HG03045 (cell line): ENCODE data around the gene CUL4A.
A peak's percentile ranks its signal among the peaks of the same experiment; 100 is the strongest.

ENCODE experiments used
- ATAC-seq: cut with Tn5 transposase; IDR thresholded peaks from one replicate; pipeline ENCODE4 v1.9.1; 2021; ENCODE audit warnings: mild to moderate bottlenecking, moderate library complexity; ENCODE audit not compliant: unreplicated experiment

CUL4A gene

DNA sequence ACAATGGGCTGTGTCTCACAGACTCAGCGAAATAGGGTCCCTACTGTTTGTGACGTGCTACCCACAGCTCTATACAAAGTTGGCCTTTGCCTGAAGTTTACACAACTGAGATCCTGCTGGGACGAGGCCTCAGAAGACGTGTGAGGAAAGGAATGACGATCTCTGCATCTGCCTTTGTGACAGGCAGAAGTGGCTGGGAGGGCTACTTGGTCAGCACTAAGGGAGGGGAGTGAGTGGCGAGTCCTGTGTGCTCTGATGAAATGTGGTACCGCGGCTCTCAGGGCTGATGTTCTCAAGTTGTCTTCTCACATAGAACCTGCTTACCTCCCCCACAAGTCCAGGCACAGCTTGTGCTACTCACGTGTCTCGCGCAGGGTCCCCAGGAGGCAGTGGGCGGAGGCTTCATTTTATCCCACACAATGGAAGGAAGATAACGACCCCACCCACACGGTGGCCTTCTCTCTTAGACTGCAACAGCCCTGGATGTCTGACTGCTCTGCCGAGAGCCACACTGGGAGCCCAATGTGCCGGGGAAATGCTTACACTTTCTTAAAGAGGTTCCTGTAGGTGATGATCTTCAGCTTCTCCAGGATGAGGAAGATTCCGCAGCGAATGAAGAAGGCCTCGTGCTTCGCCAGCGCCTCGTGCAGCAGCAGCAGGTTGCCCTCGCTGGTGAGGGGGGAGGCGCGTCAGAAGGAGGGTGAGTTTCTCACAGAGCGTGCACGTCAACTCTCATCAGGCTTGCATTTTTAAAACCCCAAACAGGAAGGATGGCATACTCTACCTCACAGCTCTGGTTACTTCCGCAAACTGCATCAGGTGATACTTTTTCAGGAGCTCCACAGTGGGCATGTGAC, 29.8 kb upstream of the CUL4A start:
- ATAC-seq = no peak

DNA sequence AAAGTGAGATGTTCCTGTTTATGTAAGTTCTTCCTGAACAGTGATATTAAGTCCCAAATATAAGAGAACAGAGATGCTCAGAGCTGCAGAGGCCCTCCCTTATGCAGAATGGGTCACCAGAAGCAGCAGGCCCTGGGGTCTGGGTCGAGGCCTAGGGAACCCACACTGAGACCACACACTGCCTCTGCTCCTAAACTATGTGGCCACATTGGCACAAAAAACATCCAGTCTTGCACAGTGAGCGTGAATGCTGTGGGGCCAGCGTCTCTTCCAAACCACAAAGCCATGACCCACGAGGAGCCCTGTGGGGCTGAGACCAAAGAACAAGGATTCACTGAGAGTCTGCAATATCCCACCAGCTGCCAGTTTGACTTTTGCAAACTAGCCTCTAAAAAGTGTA, 27.4 kb upstream of the CUL4A start:
- no peak for ATAC-seq

DNA sequence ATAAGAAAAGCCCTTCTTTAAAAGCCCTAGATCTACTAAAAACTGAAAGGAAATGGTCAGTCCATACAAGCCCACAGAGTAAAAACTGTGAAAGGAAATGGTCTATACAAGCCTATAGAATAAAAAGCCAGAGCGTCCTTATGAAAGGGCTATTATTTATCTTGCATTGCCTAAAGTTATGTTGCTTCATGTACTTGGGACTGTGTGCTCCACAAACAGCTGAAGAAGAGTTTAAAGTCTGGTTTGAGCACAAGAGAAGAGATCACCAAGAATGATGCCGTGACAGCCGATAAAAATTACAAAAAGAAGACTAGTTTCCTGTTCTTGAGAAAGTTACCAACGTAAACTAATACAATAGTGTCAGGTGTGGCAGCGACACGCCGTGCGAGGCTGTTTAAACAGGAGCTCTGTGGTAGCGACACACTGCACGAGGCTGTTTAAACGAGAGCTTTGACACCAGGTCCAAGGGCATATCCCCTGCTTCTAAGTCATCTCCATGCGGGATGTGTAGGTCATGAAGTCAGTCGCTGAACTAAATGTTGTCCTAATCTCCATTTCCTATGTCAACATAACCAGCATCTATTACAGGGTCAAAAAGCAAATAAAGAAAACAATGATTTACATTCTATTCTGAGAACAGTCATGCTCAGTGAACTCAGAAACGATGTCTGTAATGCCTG, 25.8 kb upstream of the CUL4A start:
- no peak for ATAC-seq

DNA sequence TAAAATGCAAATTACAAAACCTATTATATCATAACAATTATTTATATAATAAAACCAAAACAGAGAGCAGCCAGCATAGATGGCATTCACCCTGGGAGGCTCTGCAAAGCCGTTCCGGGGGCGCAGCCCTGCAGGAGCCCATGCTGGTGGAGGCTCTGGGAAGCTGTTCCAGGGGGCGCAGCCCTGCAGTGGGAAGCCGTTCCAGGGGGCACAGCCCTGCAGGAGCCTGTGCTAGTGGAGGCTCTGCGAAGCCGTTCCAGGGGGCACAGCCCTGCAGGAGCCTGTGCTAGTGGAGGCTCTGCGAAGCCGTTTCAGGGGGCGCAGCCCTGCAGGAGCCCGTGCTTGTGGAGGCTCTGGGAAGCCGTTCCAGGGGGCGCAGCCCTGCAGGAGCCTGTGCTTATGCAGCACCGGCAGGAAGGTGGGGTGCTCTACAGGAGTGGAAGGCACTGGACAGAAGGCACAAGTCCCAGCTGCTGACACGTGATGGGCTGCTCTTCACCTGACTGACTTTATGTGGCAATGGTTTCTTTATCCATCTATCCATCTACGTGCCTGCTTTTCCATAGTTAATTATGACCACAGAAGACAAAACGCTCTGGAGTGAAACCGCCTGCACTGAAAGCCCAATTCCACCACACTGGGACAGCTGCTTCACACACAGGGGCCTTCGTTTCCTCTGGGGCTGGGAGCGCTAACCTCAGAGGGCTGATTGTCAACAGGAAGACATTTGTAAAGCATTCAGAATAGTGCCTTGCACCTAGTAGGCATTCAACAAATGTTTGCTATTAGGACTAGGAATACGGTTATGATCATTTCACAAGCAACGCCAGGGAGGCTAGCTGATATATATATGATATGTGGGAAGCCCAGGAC, 24.6 kb upstream of the CUL4A start:
- no peak for ATAC-seq

DNA sequence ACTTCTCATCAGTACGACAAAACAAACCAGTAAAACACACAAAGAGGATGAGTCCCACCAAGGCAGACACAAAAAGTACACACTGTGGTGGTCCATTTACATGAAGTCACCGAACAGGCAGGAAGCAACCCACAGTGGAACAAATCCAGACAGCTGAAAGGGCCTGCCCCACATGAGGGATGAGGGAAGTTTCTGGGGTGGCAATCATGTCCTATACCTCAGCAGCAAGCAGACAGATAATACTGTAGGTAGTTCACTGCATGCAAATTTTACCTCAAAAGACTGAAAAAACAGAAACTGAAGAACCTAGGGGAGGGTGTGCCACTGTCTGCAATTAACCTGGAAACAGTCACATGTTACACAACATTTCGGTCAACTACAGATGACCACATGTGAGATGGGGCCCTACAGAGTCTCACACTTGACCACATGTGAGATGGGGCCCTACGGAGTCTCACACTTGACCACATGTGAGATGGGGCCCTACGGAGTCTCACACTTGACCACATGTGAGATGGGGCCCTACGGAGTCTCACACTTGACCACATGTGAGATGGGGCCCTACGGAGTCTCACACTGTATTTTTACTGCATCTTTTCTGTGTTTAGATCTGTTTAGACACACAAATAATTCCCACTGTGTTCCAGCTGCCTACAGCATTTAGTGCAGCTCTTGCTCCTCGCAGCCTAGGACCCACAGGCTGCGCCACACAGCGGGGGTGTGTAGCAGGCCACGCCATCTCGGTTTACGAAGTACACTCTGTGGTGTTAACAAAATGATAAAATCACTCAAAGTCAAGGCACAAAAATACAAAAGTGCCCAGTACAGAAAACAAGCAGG, 23.1 kb upstream of the CUL4A start:
- ATAC-seq = peak; percentile 81

DNA sequence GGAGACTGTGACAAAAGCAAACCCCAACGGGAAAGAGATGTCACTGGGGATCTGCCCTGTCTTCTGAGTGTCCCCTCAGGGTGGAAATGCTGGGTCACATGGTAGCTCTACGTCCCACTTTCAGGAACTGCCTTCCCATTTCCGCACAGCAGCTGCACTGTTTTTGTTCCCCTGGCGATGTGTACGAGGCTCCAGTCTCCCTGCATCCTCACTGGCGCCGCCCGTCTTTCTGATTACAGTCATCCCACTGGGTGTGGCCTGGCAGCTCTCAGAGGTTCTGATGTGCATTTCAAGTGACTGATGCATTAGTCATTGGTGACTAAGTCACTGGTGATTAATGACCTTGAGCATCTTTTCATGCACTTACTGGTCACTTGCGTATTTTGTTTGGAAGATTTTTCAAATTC, 22.1 kb upstream of the CUL4A start:
- no peak for ATAC-seq

DNA sequence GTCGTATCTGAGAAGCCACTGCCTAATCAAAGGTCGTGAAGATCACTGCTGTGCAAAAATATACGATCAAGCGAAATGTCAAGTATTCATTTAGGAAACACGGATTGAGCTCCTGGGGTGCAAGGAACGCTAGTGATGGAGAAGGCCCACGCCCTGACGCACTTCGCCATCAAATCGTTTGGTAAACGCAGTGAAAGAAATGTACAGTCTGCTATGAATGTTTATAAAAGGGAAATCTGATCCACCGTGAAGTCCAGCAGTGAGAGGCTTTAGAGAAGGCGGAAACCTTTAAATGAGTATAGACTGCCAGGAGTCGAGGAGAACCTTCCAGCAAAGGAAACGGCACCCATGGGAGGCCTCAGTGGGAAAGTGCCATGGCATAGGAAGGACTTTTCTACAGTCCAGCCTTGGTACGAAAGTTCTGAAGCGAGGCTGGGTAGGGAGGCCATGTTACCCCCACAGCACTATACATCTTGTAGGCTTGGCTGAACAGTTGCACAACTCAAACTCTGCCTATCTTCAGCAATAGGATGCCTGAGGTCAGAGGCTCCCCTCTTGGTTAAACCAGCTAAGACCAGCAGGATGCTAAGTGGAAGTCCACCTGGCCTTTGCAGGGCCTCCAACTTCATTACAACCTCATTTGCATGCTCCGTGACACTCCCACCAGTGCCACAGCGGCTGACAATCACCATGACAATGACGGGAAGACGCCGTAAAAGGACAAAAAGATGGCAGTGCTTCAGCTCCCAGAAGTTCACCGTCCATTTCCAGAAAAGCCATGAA, 21.3 kb upstream of the CUL4A start:
- no peak for ATAC-seq

DNA sequence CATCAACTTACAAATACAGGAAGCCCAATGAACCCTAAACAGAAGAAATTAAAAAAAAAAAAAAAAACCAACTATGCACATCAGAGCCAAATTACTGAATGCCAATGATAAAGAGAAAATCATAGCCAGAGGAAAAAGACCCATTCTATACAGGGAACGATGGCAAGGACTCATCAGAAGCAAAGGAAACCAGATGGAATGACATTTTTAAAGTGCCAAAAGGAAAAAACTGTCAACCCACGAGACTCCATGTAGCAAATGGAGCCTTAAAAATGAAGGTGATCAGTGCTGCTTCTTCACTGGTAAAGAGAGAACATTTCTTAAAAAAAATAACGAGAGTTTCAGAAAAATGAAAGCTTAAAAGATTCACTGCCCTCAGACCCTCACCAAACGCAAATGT, 19.2 kb upstream of the CUL4A start:
- no peak for ATAC-seq

DNA sequence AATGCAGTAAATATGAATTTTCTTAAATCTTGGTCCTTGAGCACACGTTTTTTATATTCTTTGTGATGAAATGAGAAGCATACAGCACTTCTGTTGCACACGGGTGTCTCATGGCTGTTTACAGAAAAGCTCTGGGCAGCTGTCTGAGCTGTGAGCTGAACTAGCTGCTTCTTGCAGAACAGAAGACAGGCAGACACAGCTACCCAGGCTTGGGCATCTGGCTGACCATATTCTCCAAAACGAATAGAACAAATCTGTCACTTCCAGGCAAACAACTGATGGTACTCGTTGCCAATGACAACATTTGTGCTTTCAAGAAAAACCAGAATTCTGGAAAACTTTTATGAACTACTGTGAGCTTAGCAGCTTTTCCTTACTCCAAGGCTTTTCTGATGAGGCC, 17.1 kb upstream of the CUL4A start:
- ATAC-seq = no peak

DNA sequence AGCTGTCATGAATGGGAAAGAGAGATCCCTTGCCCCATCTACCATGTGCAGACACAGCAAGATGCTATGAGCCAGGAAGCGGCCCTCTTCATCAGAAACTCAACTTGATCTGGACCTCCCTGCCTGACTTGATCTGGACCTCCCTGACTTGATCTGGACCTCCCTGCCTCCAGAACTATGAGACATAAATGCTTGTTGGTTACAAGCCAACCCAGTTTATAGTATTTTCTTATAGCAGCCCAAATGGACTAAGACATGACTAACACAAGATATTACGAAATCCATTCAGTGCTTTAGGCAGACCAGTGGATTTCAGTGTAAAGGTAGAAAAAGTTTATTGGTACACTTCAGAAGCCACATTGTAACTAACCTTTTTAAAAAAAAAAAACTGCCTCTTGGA, 16.5 kb upstream of the CUL4A start:
- no peak for ATAC-seq

DNA sequence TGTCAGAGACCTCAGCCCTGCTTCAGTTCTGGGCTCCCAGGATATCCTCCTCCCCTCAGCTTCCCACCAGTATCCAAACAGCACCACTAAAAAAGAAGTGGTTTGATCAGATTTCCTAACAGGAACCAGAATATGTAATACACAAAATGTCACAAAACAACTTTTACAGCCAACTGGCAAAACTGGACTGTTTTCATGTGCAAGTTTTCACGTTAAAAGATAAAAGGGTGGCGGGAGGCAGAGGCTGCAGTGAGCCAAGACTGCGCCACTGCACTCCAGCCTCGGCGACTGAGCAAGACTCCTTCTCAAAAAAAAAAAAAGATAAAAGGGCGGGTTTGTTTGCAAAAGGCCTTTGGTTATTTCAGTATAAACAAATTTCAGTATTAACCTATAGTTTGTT, 14.1 kb upstream of the CUL4A start:
- ATAC-seq = no peak

DNA sequence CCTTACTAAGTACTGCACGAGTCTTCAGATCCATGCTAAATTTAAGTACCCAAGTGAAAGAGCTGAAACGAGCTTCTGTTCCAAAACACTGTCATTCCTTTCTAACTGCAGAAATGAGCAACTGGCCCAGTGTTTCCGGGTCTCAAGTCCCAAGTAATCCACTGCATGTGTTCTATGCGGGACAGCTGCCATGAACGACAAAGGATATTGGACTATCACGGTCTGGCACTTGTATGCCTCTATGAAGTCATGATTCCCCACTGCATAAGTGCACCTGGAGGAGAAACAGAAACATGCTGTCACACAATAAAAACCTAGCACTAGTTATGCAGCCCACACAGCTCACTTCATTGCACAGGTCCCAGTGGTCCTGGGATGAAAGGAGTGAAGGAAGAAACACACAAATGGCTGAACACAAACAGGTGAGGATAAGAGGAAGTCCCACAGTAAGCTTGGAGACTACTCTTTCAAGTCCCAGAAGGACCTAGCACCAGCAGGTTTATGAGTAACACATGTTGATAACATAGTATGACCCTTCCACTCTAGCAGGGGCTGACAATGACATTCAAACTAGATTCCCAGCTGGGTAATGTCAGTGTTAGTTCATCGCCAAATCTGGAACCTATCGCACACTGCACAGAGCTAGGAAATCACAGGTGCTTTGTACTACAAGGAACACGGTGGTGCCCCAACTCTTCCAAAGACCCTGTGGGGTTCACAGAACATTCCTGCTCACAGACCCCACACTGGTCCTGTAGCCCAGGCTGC, 12.3 kb upstream of the CUL4A start:
- no peak for ATAC-seq

DNA sequence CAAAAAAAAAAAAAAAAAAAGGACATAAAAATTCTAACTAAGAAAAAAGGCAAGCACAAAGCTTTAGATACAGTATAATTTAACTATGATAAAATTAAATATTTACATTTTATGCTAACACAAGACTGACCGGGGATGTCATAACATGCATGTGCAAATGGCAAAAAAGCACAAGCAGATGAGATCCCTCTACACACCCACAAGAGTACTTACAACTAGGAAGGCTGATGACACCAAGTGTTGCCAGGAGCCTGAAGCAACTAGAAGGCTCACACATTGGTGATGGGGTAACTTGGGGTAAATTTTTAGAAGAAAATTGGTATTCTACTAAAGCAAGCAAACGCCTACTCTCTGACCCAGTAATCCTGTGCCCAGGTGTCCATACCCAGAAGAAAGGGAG, 7.6 kb upstream of the CUL4A start:
- ATAC-seq = no peak

DNA sequence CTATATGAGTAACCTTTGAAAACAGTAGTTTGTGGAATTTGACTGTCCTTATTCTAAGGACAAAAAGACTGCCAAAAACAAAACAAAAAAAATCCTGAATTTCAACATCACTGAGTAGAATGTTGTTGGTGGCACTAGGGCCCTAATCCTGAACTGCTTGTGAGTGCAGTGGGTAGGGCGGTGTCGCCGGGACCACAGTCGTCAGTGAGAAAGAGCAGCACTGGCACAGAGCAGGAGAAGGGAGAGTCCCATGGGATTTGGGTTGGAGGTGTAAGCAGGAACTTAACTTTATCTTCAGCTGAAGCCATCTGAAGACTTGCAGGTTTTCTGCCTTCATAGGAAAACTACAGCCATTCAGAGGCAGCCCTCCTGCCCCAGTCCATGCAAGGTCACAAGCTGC, 6.5 kb upstream of the CUL4A start:
- no peak for ATAC-seq

DNA sequence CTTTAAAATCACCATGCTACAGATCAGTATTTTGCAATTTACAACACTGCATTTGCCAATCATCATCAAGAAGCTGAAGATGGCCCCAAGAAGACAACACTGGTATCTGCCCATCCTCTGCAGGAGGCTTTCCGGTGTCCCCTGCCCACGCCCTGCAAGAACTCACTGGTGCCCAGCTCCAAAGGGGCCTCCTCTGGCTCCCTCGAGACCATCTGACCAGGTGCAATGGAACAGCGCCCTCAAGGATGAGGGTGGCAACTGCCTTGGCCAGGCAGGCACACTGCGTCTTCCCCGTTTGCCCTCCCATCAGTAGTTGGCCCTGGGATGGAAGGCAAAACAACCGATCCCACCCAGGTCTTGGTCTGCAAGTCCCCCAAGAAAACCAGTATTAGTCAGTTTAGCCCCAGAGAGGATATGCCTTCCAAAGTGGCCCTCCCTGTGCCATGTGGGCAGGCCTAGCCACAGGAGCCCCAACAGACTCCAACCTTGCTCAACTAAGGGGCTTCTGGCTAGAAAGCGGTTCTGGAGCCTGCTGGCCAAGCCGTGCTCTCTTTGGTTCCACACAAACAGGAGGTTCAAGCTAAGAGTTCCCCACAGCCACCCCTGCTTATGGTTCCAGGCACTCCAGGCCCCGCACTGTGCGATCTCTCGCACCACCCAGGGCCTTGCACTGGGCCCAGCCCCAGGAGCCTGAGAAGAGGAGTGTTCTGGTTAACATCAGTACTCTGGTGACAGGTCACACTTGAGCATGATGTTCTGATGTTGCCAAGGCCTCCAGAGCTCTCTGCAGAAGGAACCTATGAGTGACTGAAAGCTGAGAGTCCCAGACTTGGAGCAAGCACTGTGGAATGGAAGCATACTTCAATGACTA, 5.7 kb upstream of the CUL4A start:
- no peak for ATAC-seq

DNA sequence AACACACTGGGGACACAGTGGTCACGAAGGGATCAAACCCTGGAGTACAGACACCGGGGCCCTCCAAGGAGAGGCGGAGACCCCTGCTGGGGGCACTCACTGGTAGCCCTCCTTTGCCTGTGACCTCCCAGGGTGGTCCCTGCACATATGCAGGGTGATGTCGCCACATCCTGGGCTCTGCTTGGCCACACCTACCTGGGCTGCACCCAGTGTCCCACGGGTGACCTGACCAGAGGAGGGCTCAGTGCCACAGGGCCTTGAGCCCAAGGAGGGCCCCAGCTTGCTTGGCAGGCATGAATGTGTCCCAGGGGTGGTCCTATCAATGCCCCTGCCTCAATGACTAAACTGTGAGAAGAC, 5.1 kb upstream of the CUL4A start:
- ATAC-seq = no peak

DNA sequence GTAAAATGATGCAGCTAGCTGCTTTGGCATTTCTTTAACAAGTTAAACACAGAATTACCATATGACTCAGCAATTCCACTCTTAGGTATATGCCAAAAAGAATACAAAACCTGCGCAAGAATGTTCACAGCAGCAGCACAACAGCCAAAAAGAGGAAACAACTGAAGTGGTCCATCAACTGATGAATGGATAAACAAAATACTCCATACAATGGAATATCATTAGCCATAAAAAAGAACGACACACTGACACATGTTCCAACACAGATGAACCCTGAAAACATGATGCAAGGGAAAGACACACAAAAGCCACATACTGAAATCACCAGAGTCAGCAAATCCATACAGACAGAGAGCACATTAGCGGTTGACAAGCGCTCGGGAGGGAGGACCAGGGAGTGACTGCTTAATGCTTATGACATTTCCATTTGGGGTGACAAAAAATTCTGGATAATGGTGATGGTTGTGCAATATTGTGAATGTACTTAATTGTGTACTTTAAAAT, 3.9 kb upstream of the CUL4A start:
- ATAC-seq = no peak

DNA sequence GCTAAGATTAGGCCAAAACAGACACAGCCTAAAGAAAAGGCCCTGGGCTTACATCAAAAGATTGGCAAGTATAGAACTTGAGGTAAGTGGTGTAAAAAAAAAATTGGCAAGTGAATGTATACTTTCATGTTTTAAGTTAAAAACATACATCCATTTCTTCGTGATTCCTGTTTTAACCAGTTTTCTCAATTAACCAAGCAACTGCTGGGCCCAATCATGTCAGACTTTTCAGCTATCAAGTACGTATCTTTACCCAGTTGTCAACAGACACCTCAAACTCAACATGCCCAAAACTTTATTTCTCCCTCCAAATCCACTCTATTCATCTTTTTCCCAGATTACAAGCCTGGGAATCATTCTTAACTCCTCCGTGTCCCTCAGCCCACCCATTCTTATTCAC, 2.0 kb upstream of the CUL4A start:
- no peak for ATAC-seq
